Transverse colon (tissue), 4 donors: ENCODE measurements around the gene FAXC.
"Not testable (repeated sequence)": the region's sequence is repeated elsewhere in the genome, so short reads cannot be mapped to it uniquely, and the experiment has no call there.

Source experiments
- POLR2A ChIP-seq: fragments of 450-650 bp; IDR thresholded peaks from one replicate; pipeline ENCODE4 v1.6.1; 2016; ENCODE audit warnings: antibody characterized with exemption, mild to moderate bottlenecking, moderate library complexity
- POLR2AphosphoS5 ChIP-seq, 3 donors: sonication (generic); formaldehyde crosslinking; IDR thresholded peaks; one replicate each; pipeline ENCODE4 v1.6.1; 2016; ENCODE audit warnings: antibody characterized with exemption in 3 of 3
- TF ChIP-seq, protein P1 (sequence below), 5 experiments: fragments of 200-600 bp in 3 of 5; fragments of 450-650 bp in 2 of 5; sonication (generic) in 3 of 5; IDR thresholded peaks; 1 replicate in 2 of 5; 2 replicates in 3 of 5; pipeline ENCODE4 v1.5.1; 2016 to 2017; ENCODE audit warnings: antibody characterized with exemption in 5 of 5, inconsistent platforms in 3 of 5, mild to moderate bottlenecking in 2 of 5, moderate library complexity in 1 of 5

- not testable (repeated sequence) for TF ChIP-seq POLR2A; POLR2AphosphoS5 (IDR thresholded peaks at IDR 0.05)
- TF ChIP-seq, protein P1, sequence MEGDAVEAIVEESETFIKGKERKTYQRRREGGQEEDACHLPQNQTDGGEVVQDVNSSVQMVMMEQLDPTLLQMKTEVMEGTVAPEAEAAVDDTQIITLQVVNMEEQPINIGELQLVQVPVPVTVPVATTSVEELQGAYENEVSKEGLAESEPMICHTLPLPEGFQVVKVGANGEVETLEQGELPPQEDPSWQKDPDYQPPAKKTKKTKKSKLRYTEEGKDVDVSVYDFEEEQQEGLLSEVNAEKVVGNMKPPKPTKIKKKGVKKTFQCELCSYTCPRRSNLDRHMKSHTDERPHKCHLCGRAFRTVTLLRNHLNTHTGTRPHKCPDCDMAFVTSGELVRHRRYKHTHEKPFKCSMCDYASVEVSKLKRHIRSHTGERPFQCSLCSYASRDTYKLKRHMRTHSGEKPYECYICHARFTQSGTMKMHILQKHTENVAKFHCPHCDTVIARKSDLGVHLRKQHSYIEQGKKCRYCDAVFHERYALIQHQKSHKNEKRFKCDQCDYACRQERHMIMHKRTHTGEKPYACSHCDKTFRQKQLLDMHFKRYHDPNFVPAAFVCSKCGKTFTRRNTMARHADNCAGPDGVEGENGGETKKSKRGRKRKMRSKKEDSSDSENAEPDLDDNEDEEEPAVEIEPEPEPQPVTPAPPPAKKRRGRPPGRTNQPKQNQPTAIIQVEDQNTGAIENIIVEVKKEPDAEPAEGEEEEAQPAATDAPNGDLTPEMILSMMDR (IDR thresholded peaks at IDR 0.05): not testable (repeated sequence)
Observed at GRCh38 chr6:99266996-99267395, 82.5 kb downstream of the FAXC start.
